Cardiac muscle cell (in vitro differentiated cells and primary cell): ENCODE data around the gene ETFRF1. TPM values are rescaled to one million over a fixed set of nuclear protein-coding genes. Genes with fewer than 3 reads are reported as not detected.

Source experiments
- DNase-seq, 2 donors: peaks; one replicate each; pipeline versions ENCODE4 v3.0.0 to v3.0.0-alpha.2; 2010 to 2017; ENCODE audit warnings: low read depth in 1 of 2, low spot score in 1 of 2
- H3K27ac ChIP-seq: fragments of 200-600 bp; sonication (generic); 2 replicates; pipeline ENCODE4 v1.5.1; 2016
- H3K27me3 ChIP-seq: fragments of 200-600 bp; sonication (generic); 2 replicates; pipeline ENCODE4 v1.6.0; 2016; ENCODE audit warnings: control low read depth
- H3K36me3 ChIP-seq: fragments of 200-600 bp; sonication (generic); 2 replicates; pipeline ENCODE4 v1.5.1; 2016; ENCODE audit warnings: control low read depth
- H3K4me1 ChIP-seq: fragments of 200-600 bp; sonication (generic); 2 replicates; pipeline ENCODE4 v1.8.1; 2017; ENCODE audit warnings: low read depth, mild to moderate bottlenecking, mixed run types
- H3K4me3 ChIP-seq: fragments of 200-600 bp; sonication (generic); 2 replicates; pipeline ENCODE4 v1.5.1; 2016; ENCODE audit warnings: mild to moderate bottlenecking
- H3K9me3 ChIP-seq: fragments of 200-600 bp; sonication (generic); 2 replicates; pipeline ENCODE4 v1.5.1; 2017; ENCODE audit warnings: low read depth, mild to moderate bottlenecking, control low read depth
- polyA plus RNA-seq: library from polyadenylated mRNA; unstranded; fragments of >200 nt; fragmentation: Nextera tagmentation; extraction: Ambion mirVana; gene quantifications from 2 replicates; pipeline ENCODE4 v1.2.1, GENCODE V29; 2016
- total RNA-seq: library from RNA; depleted of rRNA; stranded (reverse); fragments of >200 nt; gene quantifications from 2 replicates; pipeline ENCODE4 v1.2.3, GENCODE V29; 2016
- TF ChIP-seq, protein P1 (sequence below): IDR thresholded peaks from 2 replicates; pipeline ENCODE4 v1.5.1; 2012; ENCODE audit warnings: low read depth, mild to moderate bottlenecking, low read length

ETFRF1 gene
- total and polyA plus RNA-seq, 2 experiments from 2014 or later: 20.8 to 68.5 TPM

DNA sequence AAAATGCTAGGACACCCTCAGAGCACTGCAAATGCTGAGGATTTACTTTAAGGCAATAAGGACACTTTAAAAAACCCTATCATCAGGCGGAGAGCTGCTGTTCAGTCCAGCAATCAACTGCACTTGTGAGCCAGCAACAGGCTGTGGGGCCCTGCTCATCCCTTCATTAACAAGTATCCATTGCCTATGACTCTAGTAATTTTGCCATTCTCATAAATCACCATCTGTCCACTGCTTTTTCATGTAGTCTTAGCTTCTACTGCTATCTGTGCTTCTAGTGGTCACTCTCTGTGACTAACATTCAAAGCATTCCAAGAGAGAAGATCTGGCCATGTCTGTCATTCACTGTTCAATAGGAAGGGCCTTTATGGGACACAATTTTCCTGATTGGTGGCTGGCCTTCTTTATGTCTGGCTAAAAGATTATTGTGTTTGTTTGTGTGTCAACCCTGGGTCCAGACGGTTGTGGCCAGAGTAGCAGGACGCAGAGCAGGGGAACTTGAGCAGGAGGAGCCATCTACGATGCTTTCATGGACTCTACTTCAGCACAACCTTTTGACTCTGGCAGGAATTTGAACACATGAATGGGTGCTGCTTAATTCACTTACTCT is 59.3 kb downstream of the ETFRF1 start:
- TF ChIP-seq, protein P1, sequence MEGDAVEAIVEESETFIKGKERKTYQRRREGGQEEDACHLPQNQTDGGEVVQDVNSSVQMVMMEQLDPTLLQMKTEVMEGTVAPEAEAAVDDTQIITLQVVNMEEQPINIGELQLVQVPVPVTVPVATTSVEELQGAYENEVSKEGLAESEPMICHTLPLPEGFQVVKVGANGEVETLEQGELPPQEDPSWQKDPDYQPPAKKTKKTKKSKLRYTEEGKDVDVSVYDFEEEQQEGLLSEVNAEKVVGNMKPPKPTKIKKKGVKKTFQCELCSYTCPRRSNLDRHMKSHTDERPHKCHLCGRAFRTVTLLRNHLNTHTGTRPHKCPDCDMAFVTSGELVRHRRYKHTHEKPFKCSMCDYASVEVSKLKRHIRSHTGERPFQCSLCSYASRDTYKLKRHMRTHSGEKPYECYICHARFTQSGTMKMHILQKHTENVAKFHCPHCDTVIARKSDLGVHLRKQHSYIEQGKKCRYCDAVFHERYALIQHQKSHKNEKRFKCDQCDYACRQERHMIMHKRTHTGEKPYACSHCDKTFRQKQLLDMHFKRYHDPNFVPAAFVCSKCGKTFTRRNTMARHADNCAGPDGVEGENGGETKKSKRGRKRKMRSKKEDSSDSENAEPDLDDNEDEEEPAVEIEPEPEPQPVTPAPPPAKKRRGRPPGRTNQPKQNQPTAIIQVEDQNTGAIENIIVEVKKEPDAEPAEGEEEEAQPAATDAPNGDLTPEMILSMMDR: no peak
- H3K36me3 ChIP-seq: no peaks in the 10 kb centered on the region
- H3K9me3 ChIP-seq: no peaks in the 10 kb centered on the region
- no peak overlapping the region for H3K27ac ChIP-seq
- H3K27me3 ChIP-seq: no peaks in the 10 kb centered on the region
- peak in 1 of 2 donors; percentile 2 for DNase-seq
- H3K4me3 ChIP-seq: no peak overlapping the region
- H3K4me1 ChIP-seq: peaks cover 4% of the 10 kb centered on the region

Other genes with a start within 250 kb of the ETFRF1 start
- 19.2 and 45.3 TPM in 2 replicates for gene BCAT1, start 246.1 kb upstream of the ETFRF1 start, total RNA-seq
- 17.8 and 22.4 TPM in 2 replicates for gene BCAT1, start 246.1 kb upstream of the ETFRF1 start, polyA plus RNA-seq
- gene DNAI7, start 77 bp upstream of the ETFRF1 start, total RNA-seq: 0.57 and 0.81 TPM in 2 replicates
- 0.77 and 1.2 TPM in 2 replicates for gene DNAI7, start 77 bp upstream of the ETFRF1 start, polyA plus RNA-seq
- 9.3 and 13.9 TPM in 2 replicates for gene KRAS, start 55.7 kb downstream of the ETFRF1 start, total RNA-seq
- gene KRAS, start 55.7 kb downstream of the ETFRF1 start, polyA plus RNA-seq: 30.4 and 46.5 TPM in 2 replicates